Hepatocyte (in vitro differentiated cells): ENCODE data around the gene DKK3.

Source experiments
- CTCF ChIP-seq: fragments of 200-600 bp; sonication (generic); IDR thresholded peaks from 2 replicates; pipeline ENCODE4 v1.5.1; 2016; ENCODE audit warnings: antibody characterized with exemption, mild to moderate bottlenecking; ENCODE audit not compliant: poor library complexity
- EZH2 ChIP-seq: fragments of 200-600 bp; sonication (generic); IDR thresholded peaks from 2 replicates; pipeline ENCODE4 v1.6.1; 2016; ENCODE audit warnings: antibody characterized with exemption, mild to moderate bottlenecking, borderline replicate concordance

DNA sequence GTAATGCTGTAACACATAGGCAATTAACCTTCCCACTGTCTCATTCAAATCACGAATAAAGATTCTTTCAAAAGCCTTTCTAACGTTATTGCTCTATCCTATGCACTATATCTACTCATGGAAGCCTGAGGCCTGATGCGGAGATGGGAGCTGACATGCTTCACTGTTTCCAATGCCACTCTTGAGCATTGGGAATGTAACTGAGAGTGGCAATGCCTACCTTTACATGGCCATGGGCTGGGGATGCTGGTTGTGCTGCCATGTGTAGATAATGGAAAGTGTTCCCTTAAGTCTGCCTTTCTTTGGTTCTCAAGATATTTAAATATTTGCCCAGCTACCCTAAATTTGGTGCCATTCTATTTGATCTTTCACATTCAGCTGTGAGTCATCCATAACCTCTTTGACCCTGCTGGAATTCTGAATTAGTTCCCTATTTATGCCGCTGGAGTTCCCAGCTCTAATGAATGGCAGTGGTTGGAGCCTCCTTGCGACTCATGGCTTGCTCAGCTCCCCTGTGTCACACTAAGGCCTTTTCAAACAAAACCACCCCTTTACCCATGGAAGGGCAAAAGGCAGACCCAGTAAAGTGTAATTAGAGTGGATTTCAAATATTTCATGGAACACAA lies 21.4 kb upstream of the DKK3 start:
- no peak for TF ChIP-seq EZH2
- no peak for TF ChIP-seq CTCF
